ENCODE measurements around the gene APC2.

The APC2 gene

DNA sequence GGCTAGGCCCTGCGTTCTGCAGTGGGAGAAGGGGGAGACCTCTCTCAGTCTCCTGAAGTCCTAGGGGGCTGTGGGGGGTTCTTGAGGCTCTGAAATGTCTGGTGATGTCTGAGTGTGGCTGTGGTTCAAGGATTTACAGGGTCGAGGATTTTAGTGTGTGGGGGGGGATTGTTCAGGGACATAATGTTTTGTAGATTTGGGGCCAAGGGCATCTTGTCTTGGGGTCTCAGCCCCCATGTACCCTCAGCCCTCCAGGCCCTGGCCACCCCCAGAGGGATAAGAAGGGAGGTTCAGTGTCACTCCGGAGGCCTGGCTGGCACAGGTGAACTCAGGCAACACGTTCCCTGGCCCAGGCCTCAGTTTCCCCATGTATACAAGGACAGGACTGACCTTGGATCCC lies 2.4 kb upstream of the APC2 start:
- DNase-seq: no peak

DNA sequence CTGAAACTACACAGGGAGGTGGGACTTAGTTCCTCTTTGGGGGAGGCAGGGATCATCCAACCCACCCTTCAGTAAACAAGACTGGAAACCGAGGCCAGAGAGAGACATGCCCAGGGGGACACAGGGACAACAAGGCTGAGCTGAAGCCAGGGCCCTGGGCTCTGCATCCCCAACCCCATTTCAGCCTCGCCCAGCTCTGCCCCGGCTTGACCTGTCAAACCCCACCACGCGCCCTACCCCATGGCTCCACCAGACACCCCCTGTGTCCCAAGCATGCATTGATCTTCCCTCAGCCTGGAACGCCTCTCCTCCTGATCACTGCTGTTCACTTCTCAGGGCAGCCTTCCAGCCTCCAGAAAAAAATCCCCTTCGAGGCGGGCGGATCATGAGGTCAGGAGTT lies 2.0 kb upstream of the APC2 start:
- no peak for DNase-seq

DNA sequence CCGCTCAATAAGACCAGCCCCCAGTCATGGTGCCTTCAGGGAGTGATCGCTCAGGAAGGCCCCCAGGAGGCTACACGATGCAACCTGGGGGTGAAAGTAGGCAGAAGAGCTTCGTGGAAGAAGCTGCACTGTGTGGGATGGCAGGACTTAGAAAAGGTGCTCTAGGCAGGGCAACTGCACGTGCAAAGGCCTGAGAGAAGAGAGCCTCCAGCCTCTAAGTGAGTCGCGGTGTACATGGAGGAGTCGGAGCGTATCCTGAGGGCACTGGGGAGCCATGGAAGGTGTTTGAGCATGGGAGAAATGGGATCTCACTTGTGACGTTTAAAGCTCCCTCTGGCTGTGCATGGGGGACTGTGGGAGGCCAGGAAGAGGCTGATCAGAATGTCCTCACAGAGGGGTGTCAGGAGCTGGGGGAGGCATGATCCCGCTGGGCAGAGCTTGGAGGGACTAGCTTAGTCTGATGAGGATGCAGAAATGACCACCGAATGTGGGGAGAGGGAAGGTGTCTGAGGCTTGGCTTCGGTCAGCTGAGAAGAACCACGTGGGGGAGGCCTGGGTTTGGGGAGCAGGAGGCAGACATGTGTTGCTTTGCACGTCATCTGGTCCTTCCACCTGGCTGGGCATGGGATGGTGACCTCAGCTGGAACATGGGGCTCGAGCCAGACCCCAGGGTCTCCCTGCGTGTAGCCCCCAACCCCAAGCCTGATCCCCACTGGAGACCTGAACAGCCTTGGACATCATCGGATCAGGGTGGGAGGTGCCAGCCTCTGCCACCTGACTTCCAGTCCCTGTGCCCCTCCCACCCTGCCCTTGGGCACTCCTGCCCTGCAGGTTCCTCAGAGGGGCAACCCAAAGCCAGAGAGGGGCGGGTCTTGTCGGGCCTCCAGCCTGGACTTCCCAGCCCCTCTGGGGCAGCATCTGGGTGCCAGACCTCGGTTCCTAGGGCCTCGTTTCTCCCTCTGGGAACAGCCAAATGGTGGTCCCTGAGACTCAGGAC lies 1.1 kb downstream of the APC2 start:
- peak; percentile 67 for DNase-seq

DNA sequence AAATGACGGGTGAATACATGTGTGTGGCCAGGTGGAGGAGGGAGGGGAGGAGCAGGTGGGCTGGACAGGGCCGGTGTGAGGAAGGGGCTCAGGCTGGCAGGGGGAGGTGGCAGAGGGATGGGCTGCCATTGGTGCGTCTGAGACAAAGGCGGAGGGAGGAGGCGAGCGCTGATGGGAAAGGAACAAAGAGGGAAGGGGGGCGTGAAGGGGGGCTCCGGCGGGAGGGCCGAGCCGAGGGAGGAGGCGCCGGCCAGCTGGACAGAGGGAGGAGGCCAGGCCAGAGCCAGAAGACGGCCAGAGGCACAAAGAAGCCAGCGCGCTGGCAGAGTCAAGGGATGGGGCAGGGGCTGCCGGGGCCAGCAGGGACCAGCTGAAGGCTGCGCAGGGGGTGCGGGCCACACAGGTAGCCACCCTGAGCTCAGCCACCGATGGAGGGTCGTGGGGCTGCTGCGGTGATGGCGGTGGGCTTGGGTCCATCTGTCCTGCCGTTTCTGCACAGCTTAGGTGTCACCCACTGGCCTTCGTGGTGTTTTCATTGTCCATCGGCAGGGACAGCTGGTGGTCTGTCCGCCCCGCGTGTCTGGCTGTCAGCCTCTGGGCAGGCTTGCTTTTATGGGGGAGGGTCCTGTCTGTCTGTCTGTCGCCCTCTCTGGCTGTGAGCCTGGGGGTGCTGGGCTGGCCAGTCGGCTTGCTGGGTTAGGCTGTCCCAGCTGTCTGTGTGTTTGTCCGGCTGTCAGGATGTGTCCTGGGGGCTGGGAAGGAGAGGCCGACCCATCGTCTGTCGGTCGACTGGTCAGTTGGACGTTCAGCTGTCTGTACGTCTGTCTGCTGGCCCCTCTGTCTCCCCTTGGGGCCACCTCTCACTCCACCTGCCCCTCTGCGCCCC lies 2.2 kb downstream of the APC2 start:
- DNase-seq: peak; percentile 88

DNA sequence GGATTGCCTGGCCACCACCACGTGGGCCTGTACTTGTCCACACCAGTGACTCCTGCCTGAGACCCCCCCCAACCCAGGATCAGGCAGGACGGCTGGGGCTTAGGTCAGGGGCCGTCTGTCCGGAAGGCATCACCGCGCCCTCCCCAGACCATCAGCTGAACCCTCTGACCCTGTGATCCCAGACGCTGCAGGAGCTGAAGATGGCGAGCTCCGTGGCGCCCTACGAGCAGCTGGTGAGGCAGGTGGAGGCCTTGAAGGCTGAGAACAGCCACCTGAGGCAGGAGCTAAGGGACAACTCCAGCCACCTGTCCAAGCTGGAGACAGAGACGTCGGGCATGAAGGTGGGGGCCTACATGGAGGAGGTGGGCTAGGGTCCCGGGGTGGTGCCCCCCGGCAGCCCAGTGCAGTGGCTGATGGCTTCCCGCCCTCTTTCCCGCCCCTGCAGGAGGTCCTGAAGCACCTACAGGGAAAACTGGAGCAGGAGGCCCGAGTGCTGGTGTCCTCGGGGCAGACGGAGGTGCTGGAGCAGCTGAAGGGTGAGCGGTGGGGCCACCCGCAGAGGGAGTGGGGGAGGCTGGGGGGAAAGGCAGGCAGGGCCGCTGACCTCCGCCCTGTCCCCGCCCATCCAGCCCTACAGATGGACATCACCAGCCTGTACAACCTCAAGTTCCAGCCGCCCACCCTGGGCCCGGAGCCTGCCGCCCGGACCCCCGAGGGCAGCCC lies 3.0 kb downstream of the APC2 start:
- peak; percentile 54 for DNase-seq

DNA sequence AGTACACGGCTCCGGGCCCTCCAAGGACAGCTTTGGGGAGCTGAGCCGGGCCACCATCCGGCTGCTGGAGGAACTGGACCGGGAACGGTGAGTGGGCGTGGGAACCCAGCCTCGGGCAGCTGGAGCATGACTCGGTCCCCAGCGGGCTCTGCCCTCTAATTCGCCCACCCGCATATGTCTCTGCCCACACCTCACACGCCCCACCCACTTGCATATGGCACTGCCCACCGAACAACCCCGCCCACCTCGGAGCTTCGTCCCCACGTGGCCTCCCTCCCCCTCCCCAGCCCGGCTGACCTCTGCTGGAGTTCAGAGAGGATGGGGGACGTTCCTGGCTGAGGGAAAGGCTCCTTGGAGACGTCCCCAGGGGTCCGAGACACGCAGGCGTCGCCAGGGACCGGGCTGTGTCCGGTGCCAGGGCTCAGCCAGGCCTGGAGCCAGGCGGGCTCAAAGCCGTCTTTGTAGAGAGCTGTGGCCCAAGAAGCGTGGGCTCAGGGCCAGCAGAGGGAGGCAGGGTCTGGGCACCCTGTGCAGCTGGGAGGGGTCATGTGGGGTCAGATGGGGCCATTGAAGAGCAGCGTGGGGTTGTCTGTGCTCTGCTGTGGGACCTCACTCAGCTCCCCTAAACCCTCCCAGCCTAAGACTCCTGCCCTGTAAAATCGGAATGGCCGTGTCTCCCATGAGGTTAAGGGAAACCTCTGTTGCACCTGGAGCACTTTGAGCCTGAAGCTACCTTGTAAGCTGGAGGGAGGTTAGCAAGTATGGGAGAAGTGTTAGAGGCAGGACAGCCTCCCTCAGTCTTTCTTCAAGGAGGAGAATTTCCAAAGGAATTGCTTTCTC lies 3.8 kb downstream of the APC2 start:
- DNase-seq: peak; percentile 84

DNA sequence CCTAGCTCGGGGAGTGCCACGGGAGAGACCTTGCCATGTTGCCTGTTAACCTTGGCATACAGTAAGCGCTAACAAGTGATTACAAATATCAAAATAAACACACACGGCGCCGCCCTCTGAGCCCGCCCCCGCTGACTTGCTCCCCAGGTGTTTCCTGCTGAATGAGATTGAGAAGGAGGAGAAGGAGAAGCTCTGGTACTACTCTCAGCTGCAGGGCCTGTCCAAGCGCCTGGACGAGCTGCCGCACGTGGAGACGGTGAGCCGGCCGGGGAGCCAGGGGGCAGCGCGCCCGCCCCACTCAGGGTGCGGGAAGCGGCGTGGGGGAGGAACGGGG lies 5.0 kb downstream of the APC2 start:
- no peak for DNase-seq

DNA sequence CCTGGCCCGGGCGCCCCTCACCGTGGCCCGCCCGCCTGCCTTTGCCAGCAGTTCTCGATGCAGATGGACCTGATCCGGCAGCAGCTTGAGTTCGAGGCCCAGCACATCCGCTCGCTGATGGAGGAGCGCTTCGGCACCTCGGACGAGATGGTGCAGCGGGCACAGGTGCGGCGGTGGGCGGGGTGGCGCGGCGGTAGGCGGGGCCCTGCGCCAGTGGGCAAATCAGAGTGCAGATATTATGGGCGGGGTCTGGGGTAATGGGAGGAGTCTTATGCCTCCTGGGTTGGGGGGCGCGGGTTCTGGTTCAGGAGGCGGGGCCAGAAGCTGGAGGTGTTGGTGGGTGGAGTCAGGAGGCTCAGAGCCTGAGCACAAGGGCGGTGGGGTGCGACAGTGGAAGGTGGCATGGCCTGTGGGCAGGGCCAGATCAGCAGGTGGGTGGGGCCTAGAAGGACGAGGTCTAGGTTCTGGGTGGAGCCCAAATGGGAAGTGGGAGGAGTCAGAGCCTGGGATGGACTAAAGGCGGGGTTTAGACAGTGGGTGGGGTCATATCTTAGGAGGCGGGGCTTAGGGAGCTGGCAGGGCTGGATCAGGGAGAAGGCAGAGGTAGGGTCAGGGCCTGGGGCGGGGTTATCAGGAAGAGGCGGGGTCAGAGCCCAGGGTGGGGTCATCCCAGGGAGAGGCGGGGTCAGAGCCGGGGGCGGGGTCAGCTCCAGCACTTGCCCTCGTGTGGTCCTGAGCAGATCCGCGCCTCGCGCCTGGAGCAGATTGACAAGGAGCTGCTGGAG lies 5.6 kb downstream of the APC2 start:
- peak; percentile 52 for DNase-seq

DNA sequence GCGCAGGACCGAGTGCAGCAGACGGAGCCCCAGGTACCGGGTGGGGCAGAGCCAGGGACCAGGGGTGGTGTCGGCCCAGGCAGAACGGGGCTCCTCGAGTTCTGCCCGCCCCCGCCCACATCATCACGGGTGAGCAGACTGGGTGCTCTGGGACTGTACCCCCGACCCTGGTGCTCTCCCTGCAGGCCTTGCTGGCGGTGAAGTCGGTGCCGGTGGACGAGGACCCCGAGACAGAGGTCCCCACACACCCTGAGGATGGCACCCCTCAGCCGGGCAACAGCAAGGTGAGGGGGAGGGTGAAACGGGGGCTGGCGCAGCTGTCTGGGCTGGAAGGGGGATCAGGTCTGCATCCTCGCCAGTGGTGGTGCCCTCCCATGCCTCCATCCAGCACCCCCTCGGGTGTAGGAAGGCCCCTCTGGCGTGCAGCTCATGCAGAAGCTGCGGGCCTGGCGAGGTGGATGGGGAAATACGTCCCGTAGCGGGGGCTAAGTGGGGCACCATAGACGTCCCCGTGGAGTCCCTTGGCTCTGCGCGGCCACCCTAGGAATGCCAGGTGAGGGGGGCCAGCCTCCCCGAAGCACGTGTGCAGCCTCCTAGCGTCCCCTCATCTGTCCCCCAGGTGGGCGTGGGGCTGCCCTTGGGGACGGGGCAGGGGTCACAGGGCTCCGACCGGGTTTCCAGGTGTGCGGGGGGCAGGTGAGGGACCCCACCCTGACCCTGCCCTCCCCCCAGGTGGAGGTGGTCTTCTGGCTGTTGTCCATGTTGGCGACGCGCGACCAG lies 6.4 kb downstream of the APC2 start:
- no peak for DNase-seq

DNA sequence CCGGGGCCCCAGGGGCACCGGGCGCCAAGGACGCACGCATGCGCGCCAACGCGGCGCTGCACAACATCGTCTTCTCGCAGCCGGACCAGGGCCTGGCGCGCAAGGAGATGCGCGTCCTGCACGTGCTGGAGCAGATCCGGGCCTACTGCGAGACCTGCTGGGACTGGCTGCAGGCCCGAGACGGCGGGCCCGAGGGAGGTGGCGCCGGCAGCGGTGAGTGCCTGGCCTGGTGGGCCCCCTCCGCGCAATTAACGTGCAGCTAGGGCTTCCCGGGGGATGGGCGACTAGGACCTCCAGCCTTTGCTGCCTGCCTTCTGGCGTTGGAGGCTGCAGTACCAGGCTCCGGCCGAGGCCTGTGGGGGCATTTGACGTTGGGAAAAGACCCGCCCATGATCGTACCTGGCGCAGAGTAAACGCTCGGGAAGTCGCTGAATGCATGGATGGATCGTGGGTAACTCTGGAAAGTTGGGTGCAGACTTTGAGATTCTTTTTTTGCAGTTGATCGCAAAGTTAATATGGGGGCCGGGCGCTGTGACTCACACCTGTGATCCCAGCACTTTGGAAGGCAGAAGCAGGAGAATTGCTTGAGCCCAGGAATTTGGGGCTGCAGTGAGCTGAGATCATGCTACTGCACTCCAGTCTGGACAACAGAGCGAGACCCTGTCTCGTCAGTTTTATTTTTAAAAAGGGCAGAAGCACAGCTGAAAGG lies 7.3 kb downstream of the APC2 start:
- no peak for DNase-seq

DNA sequence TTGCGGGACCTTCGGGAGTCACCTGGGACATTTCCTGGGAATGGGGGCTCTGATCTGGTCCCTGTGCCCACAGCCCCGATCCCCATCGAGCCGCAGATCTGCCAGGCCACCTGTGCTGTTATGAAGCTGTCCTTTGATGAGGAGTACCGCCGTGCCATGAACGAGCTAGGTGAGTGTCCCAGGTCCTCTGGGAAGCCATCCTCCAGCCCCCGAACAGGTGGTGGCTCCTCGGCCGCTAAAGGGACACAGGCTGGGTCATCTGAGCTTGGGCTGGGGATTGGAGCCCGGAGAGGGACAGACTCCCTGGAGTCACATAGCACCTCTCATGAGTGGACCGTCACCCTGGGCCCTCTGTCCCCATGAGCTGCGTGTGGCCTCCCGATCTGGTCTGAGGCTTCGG lies 8.0 kb downstream of the APC2 start:
- DNase-seq: no peak

DNA sequence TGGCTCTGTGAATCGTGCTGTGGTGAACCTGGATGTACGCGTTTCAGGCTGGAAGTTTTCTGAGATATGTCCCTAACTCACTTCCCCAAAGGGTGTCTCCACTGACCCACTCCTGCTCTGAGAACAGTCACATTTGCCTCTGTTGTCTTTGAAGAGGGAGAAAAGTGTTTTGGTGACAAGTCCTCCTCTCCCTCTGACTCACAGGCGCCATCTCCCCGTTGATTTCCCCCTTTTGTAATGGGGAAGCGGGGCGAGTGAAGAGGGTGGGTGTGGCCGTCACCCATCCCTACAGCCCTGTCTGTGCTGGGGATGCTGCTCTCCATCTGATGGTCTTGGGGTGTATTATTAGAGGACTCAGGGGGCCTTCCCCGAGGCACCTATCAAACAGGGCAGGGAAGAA lies 9.6 kb downstream of the APC2 start:
- DNase-seq: no peak

DNA sequence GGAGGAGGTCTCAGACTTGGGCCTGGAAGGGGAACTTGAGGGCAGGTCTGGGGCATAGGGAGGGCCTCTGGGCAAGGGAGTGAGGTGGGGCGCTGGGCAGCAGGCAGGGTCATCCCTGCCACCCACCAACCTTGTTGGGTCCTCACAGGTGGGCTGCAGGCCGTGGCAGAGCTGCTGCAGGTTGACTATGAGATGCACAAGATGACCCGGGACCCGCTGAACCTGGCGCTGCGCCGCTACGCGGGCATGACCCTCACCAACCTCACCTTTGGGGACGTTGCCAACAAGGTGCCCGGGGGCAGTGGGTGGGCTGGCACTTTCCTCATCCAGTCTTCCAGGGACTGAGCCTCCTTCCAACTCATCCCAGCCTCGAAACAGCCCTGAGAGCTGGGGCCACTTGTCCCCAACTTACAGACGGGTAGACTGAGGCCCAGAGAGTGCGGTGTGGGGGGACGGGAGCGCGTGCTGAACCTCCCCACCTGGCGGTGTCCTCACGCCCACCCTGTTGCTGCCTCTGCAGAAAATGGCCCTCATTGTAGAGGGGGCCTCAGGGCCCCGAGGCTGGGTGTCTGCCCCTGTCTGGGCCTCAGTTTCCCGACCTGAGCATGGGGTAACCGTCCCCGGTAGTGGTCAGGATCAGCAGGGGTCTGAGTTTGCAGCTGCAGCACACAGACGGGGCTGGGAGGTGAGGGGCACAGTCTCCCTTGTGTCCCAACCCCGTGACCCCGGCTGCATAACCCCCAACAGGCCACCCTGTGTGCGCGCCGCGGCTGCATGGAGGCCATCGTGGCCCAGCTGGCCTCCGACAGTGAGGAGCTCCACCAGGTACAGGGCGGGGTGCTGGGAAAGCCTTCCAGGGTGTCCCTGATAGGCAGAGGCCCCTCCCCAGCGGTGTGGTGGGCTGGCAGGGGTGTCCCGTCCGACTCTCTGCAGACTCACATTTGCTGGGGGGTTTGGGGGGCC lies 10.4 kb downstream of the APC2 start:
- no peak for DNase-seq

DNA sequence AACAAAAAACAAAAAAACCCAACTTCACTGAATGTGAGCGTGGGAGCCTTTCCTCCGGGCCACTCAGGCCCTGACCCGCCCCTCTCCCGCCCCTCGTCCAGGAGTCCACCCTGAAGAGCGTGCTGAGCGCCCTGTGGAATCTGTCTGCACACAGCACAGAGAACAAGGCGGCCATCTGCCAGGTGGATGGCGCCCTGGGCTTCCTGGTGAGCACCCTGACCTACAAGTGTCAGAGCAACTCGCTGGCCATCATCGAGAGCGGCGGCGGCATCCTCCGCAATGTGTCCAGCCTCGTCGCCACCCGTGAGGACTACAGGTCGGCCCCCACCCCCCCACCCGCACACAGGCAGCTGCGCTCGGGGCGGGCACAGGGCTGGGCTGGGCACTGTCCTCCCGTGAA lies 11.9 kb downstream of the APC2 start:
- DNase-seq: no peak

DNA sequence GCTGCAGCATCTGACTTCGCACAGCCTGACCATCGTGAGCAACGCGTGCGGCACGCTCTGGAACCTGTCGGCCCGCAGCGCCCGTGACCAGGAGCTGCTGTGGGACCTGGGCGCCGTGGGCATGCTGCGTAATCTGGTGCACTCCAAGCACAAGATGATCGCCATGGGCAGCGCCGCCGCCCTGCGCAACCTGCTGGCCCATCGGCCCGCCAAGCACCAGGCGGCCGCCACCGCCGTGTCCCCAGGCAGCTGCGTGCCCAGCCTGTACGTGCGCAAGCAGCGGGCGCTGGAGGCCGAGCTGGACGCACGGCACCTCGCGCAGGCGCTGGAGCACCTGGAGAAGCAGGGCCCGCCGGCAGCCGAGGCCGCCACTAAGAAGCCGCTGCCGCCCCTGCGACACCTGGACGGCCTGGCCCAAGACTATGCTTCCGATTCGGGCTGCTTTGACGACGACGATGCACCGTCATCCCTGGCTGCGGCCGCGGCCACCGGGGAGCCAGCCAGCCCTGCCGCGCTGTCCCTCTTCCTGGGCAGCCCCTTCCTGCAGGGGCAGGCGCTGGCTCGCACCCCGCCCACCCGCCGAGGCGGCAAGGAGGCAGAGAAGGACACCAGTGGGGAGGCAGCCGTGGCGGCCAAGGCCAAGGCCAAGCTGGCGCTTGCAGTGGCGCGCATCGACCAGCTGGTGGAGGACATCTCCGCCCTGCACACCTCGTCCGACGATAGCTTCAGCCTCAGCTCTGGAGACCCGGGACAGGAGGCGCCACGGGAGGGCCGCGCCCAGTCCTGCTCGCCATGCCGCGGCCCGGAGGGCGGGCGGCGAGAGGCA lies 15.5 kb downstream of the APC2 start:
- no peak for DNase-seq

DNA sequence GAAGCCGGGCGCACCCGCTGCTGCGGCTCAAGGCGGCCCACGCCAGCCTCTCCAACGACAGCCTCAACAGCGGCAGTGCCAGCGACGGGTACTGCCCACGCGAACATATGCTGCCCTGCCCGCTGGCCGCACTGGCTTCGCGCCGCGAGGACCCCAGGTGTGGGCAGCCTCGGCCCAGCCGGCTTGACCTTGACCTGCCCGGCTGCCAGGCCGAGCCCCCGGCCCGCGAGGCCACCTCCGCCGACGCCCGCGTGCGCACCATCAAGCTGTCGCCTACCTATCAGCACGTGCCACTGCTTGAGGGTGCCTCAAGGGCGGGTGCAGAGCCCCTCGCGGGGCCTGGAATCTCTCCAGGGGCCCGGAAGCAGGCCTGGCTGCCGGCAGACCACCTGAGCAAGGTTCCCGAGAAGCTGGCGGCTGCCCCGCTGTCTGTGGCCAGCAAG lies 16.1 kb downstream of the APC2 start:
- no peak for DNase-seq

DNA sequence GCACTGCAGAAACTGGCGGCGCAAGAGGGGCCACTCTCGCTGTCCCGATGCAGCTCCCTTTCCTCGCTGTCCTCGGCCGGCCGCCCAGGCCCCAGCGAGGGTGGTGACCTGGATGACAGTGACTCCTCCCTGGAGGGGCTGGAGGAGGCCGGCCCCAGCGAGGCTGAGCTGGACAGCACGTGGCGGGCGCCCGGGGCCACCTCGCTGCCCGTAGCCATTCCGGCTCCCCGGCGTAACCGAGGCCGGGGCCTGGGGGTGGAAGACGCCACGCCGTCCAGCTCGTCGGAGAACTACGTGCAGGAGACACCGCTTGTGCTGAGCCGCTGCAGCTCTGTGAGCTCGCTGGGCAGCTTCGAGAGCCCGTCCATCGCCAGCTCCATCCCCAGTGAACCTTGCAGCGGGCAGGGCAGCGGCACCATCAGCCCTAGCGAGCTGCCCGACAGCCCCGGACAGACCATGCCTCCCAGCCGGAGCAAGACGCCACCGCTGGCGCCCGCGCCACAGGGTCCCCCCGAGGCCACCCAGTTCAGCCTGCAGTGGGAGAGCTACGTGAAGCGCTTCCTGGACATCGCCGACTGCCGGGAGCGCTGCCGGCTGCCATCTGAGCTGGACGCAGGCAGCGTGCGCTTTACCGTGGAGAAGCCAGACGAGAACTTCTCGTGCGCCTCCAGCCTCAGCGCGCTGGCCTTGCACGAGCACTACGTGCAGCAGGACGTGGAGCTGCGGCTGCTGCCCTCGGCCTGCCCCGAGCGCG lies 16.7 kb downstream of the APC2 start:
- peak; percentile 57 for DNase-seq

All from retina (tissue), 1 donor.